SK-N-SH (cell line): ENCODE measurements around the gene CFAP299. TPM values are rescaled to one million over a fixed set of nuclear protein-coding genes. Genes with fewer than 3 reads are reported as not detected.

ENCODE experiments used
- CTCF ChIA-PET: fragments of 300-600, 350-600 bp; formaldehyde crosslinking; extraction: SDS; loops from one replicate; lab custom pipeline; 2021; lab: Yijun Ruan, JAX
- POLR2A ChIA-PET: fragments of 350-600 bp; sonication (Branson Sonifier 250); formaldehyde crosslinking; extraction: SDS; loops from one replicate; lab custom pipeline; 2020; ENCODE audit warnings: antibody characterized with exemption, inconsistent platforms; lab: Yijun Ruan, JAX
- DNase-seq: peaks from one replicate; pipeline ENCODE4 v3.0.0; 2012
- H2AFZ ChIP-seq: fragments of 200-600 bp; sonication (generic); 2 replicates; pipeline ENCODE4 v1.8.1; 2016; ENCODE audit warnings: antibody characterized with exemption, mild to moderate bottlenecking, low read depth
- H3F3A ChIP-seq: fragments of 200-600 bp; sonication (generic); replicated peaks from 2 replicates; pipeline ENCODE3; 2016; ENCODE audit warnings: antibody characterized with exemption, mild to moderate bottlenecking; ENCODE audit not compliant: insufficient read depth
- H3K27ac ChIP-seq, 2 experiments: fragments of 200-500 bp in 1 of 2; fragments of 200-600 bp in 1 of 2; sonication (Bioruptor generic) in 1 of 2; sonication (generic), shearing (Covaris generic) in 1 of 2; 2 replicates each; pipeline versions ENCODE4 v1.5.1 to v1.6.1; 2014 to 2016; ENCODE audit warnings: low read depth in 2 of 2, inconsistent platforms in 1 of 2, low read length in 1 of 2, mild to moderate bottlenecking in 1 of 2, mixed read lengths in 1 of 2
- H3K27me3 ChIP-seq: fragments of 200-600 bp; sonication (generic), shearing (Covaris generic); 2 replicates; pipeline ENCODE4 v1.6.1; 2016; ENCODE audit warnings: mixed run types; ENCODE audit not compliant: insufficient read depth
- H3K36me3 ChIP-seq, 2 experiments: fragments of 200-500 bp in 1 of 2; fragments of 200-600 bp in 1 of 2; sonication (Bioruptor generic) in 1 of 2; sonication (generic) in 1 of 2; replicated peaks in 1 of 2; 2 replicates each; pipeline versions ENCODE3 to v1.5.1; 2014 to 2016; ENCODE audit warnings: low read length in 1 of 2, mild to moderate bottlenecking in 1 of 2; ENCODE audit not compliant: insufficient read depth in 2 of 2, control insufficient read depth in 1 of 2
- H3K4me1 ChIP-seq, 2 experiments: fragments of 200-500 bp in 1 of 2; fragments of 200-600 bp in 1 of 2; sonication (Bioruptor generic) in 1 of 2; sonication (generic), shearing (Covaris generic) in 1 of 2; 2 replicates each; pipeline versions ENCODE4 v1.5.1 to v1.6.1; 2014 to 2016; ENCODE audit warnings: low read depth in 1 of 2, low read length in 1 of 2, mixed run types in 1 of 2; ENCODE audit not compliant: insufficient read depth in 2 of 2, control insufficient read depth in 1 of 2
- H3K4me2 ChIP-seq: fragments of 200-600 bp; sonication (generic), shearing (Covaris generic); 2 replicates; pipeline ENCODE4 v1.6.1; 2017; ENCODE audit warnings: mixed run types
- H3K4me3 ChIP-seq, 2 experiments: fragments of 200-500 bp in 1 of 2; fragments of 200-600 bp in 1 of 2; sonication (Bioruptor generic) in 1 of 2; sonication (generic), shearing (Covaris generic) in 1 of 2; 2 replicates each; pipeline versions ENCODE4 v1.5.1 to v1.8.1; 2014 to 2016; ENCODE audit warnings: low read depth in 2 of 2, inconsistent platforms in 1 of 2, low read length in 1 of 2, mild to moderate bottlenecking in 1 of 2, mixed read lengths in 1 of 2, moderate library complexity in 1 of 2
- H3K79me2 ChIP-seq: fragments of 200-600 bp; sonication (generic); 2 replicates; pipeline ENCODE4 v1.8.1; 2017; ENCODE audit warnings: mild to moderate bottlenecking; ENCODE audit not compliant: insufficient read depth
- H3K9ac ChIP-seq: fragments of 200-600 bp; sonication (generic); 2 replicates; pipeline ENCODE4 v1.6.1; 2017; ENCODE audit warnings: mixed run types
- H3K9me2 ChIP-seq: fragments of 200-600 bp; sonication (generic); 2 replicates; pipeline ENCODE4 v1.6.1; 2017; ENCODE audit warnings: mixed run types
- H3K9me3 ChIP-seq: fragments of 200-600 bp; sonication (generic); 2 replicates; pipeline ENCODE4 v1.6.1; 2017; ENCODE audit warnings: mixed run types, mild to moderate bottlenecking, moderate library complexity
- H4K20me1 ChIP-seq: fragments of 200-600 bp; sonication (generic); 2 replicates; pipeline ENCODE4 v1.6.1; 2017; ENCODE audit warnings: mild to moderate bottlenecking, mixed run types; ENCODE audit not compliant: insufficient read depth
- CHD2 ChIP-seq: fragments of 150-350 bp; IDR thresholded peaks from 2 replicates; pipeline ENCODE4 v1.6.1; 2018; ENCODE audit warnings: low read length; ENCODE audit not compliant: partially characterized antibody
- ELF1 ChIP-seq: IDR thresholded peaks from 2 replicates; pipeline ENCODE4 v1.4.0; 2012
- EP300 ChIP-seq, 2 experiments: IDR thresholded peaks; 2 replicates each; pipeline versions ENCODE4 v1.4.0 to v1.6.1; 2012; ENCODE audit warnings: borderline replicate concordance in 1 of 2, low read depth in 1 of 2, low read length in 1 of 2
- EZH2phosphoT487 ChIP-seq: fragments of 200-600 bp; sonication (generic); IDR thresholded peaks from 2 replicates; pipeline ENCODE4 v1.6.1; 2017; ENCODE audit warnings: low read depth, mixed run types, mild to moderate bottlenecking, antibody characterized with exemption, moderate library complexity, borderline replicate concordance
- FOSL2 ChIP-seq: IDR thresholded peaks from 2 replicates; pipeline ENCODE4 v1.4.0; 2012; ENCODE audit warnings: low read depth, mild to moderate bottlenecking, moderate library complexity, borderline replicate concordance
- FOXJ3 ChIP-seq: sonication (generic); formaldehyde crosslinking; IDR thresholded peaks from 2 replicates; pipeline ENCODE4 v1.5.1; 2020; ENCODE audit warnings: mild to moderate bottlenecking, missing genetic modification reagents
- FOXM1 ChIP-seq: IDR thresholded peaks from 2 replicates; pipeline ENCODE4 v1.4.0; 2012; ENCODE audit warnings: low read depth, mild to moderate bottlenecking
- GABPA ChIP-seq: IDR thresholded peaks from 2 replicates; pipeline ENCODE4 v1.4.0; 2012; ENCODE audit warnings: low read depth, mild to moderate bottlenecking
- NFIC ChIP-seq: IDR thresholded peaks from 2 replicates; pipeline ENCODE4 v1.4.0; 2012; ENCODE audit warnings: borderline replicate concordance
- RAD21 ChIP-seq: IDR thresholded peaks from 2 replicates; pipeline ENCODE4 v1.6.1; 2012; ENCODE audit warnings: mild to moderate bottlenecking, low read length
- RFX5 ChIP-seq: IDR thresholded peaks from 2 replicates; pipeline ENCODE4 v1.6.1; 2012; ENCODE audit warnings: mild to moderate bottlenecking, improper control_type of control experiment, low read length
- SMC3 ChIP-seq: IDR thresholded peaks from 2 replicates; pipeline ENCODE4 v1.6.1; 2012; ENCODE audit warnings: low read depth, low read length, improper control_type of control experiment
- TAF1 ChIP-seq: IDR thresholded peaks from 2 replicates; pipeline ENCODE4 v1.6.1; 2012; ENCODE audit warnings: low read depth, mild to moderate bottlenecking, low read length, moderate library complexity, borderline replicate concordance
- TCF12 ChIP-seq: IDR thresholded peaks from 2 replicates; pipeline ENCODE4 v1.4.0; 2012
- TEAD4 ChIP-seq: IDR thresholded peaks from 2 replicates; pipeline ENCODE4 v1.4.0; 2012; ENCODE audit warnings: mild to moderate bottlenecking, borderline replicate concordance; ENCODE audit not compliant: insufficient read depth
- USF2 ChIP-seq: fragments of 150-350 bp; IDR thresholded peaks from 2 replicates; pipeline ENCODE4 v1.6.1; 2017; ENCODE audit warnings: antibody characterized with exemption, low read length, low read depth, borderline replicate concordance
- YY1 ChIP-seq: IDR thresholded peaks from 2 replicates; pipeline ENCODE4 v1.4.0; 2012; ENCODE audit warnings: low read depth, mild to moderate bottlenecking
- ZBTB33 ChIP-seq: IDR thresholded peaks from 2 replicates; pipeline ENCODE4 v1.4.0; 2012; ENCODE audit warnings: low read depth, borderline replicate concordance
- WGBS: methylation state at CpG from one replicate; pipeline ENCODE4 v1.1.6; 2017; ENCODE audit warnings: low lambda C conversion rate; 5-methylcytosine and 5-hydroxymethylcytosine counted together
- polyA plus RNA-seq, 3 experiments: library from polyadenylated mRNA; depleted of rRNA; stranded (reverse); fragments of >200 nt; gene quantifications; 2 replicates each; pipeline ENCODE4 v1.2.3, GENCODE V29; 2012
- TF ChIP-seq, protein P1 (sequence below): IDR thresholded peaks from 2 replicates; pipeline ENCODE4; 2012
- TF ChIP-seq, protein P2 (sequence below): IDR thresholded peaks from 2 replicates; pipeline ENCODE4 v1.4.0; 2012; ENCODE audit warnings: low read depth, borderline replicate concordance

The CFAP299 gene
- polyA plus RNA-seq, 1 of the 3 experiments (the other 2 are of a cell fraction), result 1.2 TPM

DNA sequence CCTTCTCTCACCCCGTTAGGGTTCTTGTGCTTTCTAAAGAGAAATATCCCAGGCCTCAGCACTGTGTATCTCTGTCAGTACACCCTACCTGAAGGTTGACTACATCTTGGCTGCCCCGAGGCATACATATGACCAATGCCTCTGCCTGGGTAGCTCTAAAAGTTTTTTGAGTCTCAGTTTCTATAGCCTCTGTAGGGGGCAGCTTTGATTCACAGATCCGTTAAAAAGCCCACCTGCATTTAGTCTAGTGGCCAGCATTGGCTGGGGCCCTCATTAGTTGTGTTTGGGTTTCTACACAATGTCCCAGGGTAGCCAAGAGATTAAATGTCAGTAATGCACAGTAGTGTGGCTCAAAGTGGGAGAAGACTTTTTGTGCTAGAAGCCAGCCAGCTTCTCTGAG, 151.1 kb downstream of the CFAP299 start:
- POLR2A ChIA-PET, result no interaction called here
- no peak for DNase-seq
- CTCF ChIA-PET, result no interaction called here
- Histone ChIP-seq H3K9me2 (no peaks in the 10 kb centered on the region), H3K79me2 (no peaks in the 10 kb centered on the region), H3F3A (no peaks in the 10 kb centered on the region), H3K4me1 (no peaks in the 10 kb centered on the region), H4K20me1 (no peaks in the 10 kb centered on the region), H3K9ac (no peak overlapping the region), H3K27me3 (no peaks in the 10 kb centered on the region), H3K4me3 (no peak overlapping the region), H2AFZ (no peak overlapping the region), H3K4me2 (no peak overlapping the region), H3K27ac (no peak overlapping the region), H3K9me3 (no peaks in the 10 kb centered on the region), H3K36me3 (no peaks in the 10 kb centered on the region)
- 43% methylated on average over 3 of the region's 3 CpGs for WGBS
- TF ChIP-seq YY1 (no peak), FOXJ3 (CRISPR knock-in tag) (no peak), RAD21 (no peak), TCF12 (no peak), SMC3 (no peak), FOXM1 (no peak), RFX5 (no peak), ELF1 (no peak), TAF1 (no peak), EZH2phosphoT487 (no peak), TEAD4 (no peak), NFIC (no peak), CHD2 (no peak), EP300 (IDR thresholded peaks at IDR 0.05; ENCODE audit: borderline replicate concordance in 1 of 2, low read depth in 1 of 2, low read length in 1 of 2) (no peak), FOSL2 (no peak), ZBTB33 (no peak), USF2 (no peak), GABPA (no peak)
- TF ChIP-seq, protein P1, sequence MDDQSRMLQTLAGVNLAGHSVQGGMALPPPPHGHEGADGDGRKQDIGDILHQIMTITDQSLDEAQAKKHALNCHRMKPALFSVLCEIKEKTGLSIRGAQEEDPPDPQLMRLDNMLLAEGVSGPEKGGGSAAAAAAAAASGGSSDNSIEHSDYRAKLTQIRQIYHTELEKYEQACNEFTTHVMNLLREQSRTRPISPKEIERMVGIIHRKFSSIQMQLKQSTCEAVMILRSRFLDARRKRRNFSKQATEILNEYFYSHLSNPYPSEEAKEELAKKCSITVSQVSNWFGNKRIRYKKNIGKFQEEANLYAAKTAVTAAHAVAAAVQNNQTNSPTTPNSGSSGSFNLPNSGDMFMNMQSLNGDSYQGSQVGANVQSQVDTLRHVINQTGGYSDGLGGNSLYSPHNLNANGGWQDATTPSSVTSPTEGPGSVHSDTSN, result no peak
- TF ChIP-seq, protein P2, sequence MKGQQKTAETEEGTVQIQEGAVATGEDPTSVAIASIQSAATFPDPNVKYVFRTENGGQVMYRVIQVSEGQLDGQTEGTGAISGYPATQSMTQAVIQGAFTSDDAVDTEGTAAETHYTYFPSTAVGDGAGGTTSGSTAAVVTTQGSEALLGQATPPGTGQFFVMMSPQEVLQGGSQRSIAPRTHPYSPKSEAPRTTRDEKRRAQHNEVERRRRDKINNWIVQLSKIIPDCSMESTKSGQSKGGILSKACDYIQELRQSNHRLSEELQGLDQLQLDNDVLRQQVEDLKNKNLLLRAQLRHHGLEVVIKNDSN, result no peak
